Fibroblast of mammary gland (primary cell): Measurements from ENCODE around the gene MED12L.

ENCODE experiments used
- DNase-seq: peaks from one replicate; pipeline ENCODE4 v3.0.0-alpha.2; 2010; ENCODE audit warnings: low read depth
- H3K4me3 ChIP-seq: 2 replicates; pipeline ENCODE4 v1.5.1; 2011; ENCODE audit warnings: low read depth, mild to moderate bottlenecking, low read length, moderate library complexity; ENCODE audit not compliant: control insufficient read depth
- TF ChIP-seq, protein P1 (sequence below): conservative IDR thresholded peaks from 2 replicates; pipeline ENCODE4 v1.5.1; 2011; ENCODE audit warnings: low read depth, low read length, inconsistent platforms; ENCODE audit not compliant: control insufficient read depth, insufficient read depth

The MED12L gene

DNA sequence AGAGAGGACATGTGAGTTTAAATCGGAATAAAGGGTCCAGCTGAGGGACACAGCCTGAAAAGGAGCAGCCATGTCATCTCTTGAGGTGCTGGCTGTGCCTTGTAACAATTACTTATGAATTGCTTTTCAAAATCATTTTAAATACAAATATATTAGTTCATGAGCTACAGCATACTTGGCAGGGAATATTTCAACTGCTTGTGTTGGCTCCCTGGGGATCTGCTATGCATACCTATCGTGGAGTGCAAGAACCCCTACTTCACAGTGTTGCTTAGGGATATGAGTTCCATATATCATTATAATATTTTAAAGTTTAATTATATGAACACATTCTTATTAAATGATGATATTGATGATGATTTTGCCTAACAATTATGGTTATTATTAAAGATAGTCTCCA, 212.0 kb downstream of the MED12L start:
- DNase-seq, result no peak
- TF ChIP-seq, protein P1, sequence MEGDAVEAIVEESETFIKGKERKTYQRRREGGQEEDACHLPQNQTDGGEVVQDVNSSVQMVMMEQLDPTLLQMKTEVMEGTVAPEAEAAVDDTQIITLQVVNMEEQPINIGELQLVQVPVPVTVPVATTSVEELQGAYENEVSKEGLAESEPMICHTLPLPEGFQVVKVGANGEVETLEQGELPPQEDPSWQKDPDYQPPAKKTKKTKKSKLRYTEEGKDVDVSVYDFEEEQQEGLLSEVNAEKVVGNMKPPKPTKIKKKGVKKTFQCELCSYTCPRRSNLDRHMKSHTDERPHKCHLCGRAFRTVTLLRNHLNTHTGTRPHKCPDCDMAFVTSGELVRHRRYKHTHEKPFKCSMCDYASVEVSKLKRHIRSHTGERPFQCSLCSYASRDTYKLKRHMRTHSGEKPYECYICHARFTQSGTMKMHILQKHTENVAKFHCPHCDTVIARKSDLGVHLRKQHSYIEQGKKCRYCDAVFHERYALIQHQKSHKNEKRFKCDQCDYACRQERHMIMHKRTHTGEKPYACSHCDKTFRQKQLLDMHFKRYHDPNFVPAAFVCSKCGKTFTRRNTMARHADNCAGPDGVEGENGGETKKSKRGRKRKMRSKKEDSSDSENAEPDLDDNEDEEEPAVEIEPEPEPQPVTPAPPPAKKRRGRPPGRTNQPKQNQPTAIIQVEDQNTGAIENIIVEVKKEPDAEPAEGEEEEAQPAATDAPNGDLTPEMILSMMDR, result no peak
- no peak overlapping the region for H3K4me3 ChIP-seq

- no peak for DNase-seq
- TF ChIP-seq, protein P1, result no peak
These were observed 213.5 kb downstream of the MED12L start for GRCh38 chr3:151299006-151299405.

DNA sequence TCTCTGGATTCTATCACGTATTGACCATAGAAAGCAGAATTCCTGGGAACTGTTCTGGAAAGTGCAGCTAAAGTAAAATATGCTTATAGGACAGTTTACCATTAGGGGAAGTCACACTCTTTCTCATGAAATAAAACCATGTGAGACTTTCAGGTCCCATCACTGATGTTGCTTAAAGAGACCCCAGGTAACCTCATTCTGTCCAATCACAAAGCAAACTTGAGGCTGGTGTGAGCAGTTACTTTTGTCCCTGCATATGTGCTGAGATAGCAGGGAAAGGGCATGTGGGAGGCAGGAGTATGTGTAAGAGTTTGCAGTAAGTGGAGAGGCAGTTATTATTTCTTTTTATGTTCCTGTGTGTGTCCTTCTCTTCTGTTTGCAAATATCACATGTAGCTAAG, 215.1 kb downstream of the MED12L start:
- H3K4me3 ChIP-seq, result no peak overlapping the region
- TF ChIP-seq, protein P1, result no peak
- DNase-seq, result no peak

More at GRCh38 chr3:151299006-151299405, 213.5 kb downstream of the MED12L start:
- no peak overlapping the region for H3K4me3 ChIP-seq

- peak; percentile 88 for DNase-seq
- TF ChIP-seq, protein P1, result no peak
- H3K4me3 ChIP-seq, result no peak overlapping the region
These were observed 216.3 kb downstream of the MED12L start for GRCh38 chr3:151301787-151302186.

DNA sequence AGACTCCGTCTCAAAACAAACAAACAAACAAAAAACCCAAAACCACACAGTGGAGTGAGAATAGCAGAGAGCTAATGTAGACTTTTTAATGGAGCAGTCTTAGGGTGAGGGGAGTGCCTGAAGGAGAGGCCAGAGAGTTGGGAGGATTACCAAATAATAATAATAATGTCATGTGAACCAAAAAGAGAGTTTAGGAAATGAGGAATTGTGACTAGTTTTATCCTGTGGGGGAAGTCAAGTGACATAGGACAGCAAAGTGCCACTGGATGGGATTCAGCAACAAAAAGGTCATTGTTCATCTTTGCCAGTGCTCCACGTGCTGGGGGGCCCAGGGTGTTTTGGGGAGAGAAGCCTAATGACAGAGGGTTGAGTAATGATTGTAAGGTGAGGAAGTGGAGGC, 218.3 kb downstream of the MED12L start:
- DNase-seq, result no peak
- TF ChIP-seq, protein P1, result no peak
- H3K4me3 ChIP-seq, result no peak overlapping the region

DNA sequence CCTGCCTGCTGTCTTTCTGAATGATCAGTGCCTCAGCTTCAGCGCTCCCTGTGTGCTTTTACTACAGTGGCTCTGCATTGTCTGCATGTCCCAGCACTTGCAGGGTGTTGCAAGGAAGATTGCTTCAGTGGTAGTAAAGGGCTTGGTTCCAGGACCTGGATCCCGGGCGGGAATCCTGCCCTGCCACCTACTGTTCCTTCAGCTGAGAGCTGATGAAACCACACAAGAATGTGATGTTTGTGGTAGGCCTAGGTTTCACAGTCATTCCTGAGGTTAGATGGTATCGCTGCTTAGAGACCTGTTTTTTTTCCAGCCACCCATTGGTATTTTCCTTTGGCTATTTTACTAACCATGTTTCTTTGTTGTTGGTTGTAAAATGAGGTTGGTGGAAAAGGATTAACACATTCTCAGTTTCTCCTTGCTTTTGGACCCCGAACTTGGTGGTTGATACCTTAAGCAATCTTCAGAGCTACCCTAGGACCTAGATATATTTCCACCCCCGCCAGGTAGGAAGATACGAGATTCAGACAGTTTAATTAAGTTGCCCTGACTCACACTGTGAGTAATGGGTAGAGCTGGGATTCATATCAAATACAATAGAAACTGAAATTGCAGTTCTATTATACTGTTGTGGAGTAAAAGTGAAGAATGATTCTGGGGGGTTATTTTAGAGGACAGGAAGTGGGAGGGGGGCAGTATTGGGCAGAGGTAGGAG, 219.8 kb downstream of the MED12L start:
- TF ChIP-seq, protein P1, result peak; percentile 7
- no peak overlapping the region for H3K4me3 ChIP-seq
- peak; percentile 95 for DNase-seq

- TF ChIP-seq, protein P1, result no peak
- H3K4me3 ChIP-seq, result no peak overlapping the region
- DNase-seq, result peak; percentile 23
These were observed 220.3 kb downstream of the MED12L start for GRCh38 chr3:151305775-151306151.
